Right cardiac atrium (tissue), 5 donors: ENCODE results near the gene NOTCH3. TPM values are rescaled to one million over a fixed set of nuclear protein-coding genes. Genes with fewer than 3 reads are reported as not detected.

Source experiments
- ATAC-seq, 2 donors: fragments of 200-7000 bp; cut with Tn5 transposase; one replicate each; pipeline versions ENCODE4 v1.8.0 to v1.9.1; 2020; ENCODE audit warnings: moderate library complexity in 2 of 2, mild to moderate bottlenecking in 1 of 2
- DNase-seq, 3 donors: peaks; one replicate each; pipeline ENCODE4 v3.0.0-alpha.2; 2020
- H3K27ac ChIP-seq: one replicate; pipeline ENCODE4 v1.5.1; 2013; ENCODE audit warnings: mild to moderate bottlenecking, low read length, control low read depth, moderate library complexity
- H3K27me3 ChIP-seq: one replicate; pipeline ENCODE4 v1.6.1; 2013; ENCODE audit not compliant: control insufficient read depth, insufficient read depth
- H3K4me1 ChIP-seq: one replicate; pipeline ENCODE4 v1.6.1; 2013; ENCODE audit warnings: low read length; ENCODE audit not compliant: control insufficient read depth, insufficient read depth
- H3K4me3 ChIP-seq: one replicate; pipeline ENCODE4 v1.5.1; 2013; ENCODE audit warnings: low read length, control low read depth
- H3K9me3 ChIP-seq: one replicate; pipeline ENCODE4 v1.6.1; 2013; ENCODE audit warnings: low read length; ENCODE audit not compliant: control insufficient read depth
- WGBS: extraction: QIAGEN DNeasy Blood & Tissue Kit; methylation state at CpG from one replicate; pipeline ENCODE4 v1.1.7; 2013; 5-methylcytosine and 5-hydroxymethylcytosine counted together
- intact Hi-C, 4 donors: fragments of 100-400 bp; cut with DNase I; formaldehyde crosslinking; loops; one replicate each; pipeline versions ENCODE4 v1.11.0 to v1.14.0; 2022 to 2023
- microRNA-seq, 2 donors: library from miRNA; unstranded; fragments of <30 nt; microRNA quantifications; one replicate each; pipeline ENCODE4 v1.2.0, GENCODE V29; 2020 to 2021
- polyA plus RNA-seq: library from polyadenylated mRNA; stranded (reverse); fragments of 200-250 nt; gene quantifications from one replicate; pipeline ENCODE4 v1.2.3, GENCODE V29; 2013
- total RNA-seq, 4 donors: library from RNA; stranded (reverse); fragmentation: NEBNext Ultra II Directional; extraction: Animal tissue kit (Norgen Biotek cat#: 25700); gene quantifications; one replicate each; pipeline ENCODE4 v1.2.1, GENCODE V29; 2021
- donor health status: healthy with polysubstance abuse.
- donor health status: DM: no; HTN: yes; CAD: no.
- donor health status: DM: no; HTN: no; CAD: no.
- donor health status: DM: no; HTN: yes; CAD: no; lungs with severe emphysema.
- donor health status: DM: yes; HTN: yes; CAD: no.

NOTCH3 gene
- total and polyA plus RNA-seq, 5 donors = 10.9 to 22.1 (median 15.1) TPM

DNA sequence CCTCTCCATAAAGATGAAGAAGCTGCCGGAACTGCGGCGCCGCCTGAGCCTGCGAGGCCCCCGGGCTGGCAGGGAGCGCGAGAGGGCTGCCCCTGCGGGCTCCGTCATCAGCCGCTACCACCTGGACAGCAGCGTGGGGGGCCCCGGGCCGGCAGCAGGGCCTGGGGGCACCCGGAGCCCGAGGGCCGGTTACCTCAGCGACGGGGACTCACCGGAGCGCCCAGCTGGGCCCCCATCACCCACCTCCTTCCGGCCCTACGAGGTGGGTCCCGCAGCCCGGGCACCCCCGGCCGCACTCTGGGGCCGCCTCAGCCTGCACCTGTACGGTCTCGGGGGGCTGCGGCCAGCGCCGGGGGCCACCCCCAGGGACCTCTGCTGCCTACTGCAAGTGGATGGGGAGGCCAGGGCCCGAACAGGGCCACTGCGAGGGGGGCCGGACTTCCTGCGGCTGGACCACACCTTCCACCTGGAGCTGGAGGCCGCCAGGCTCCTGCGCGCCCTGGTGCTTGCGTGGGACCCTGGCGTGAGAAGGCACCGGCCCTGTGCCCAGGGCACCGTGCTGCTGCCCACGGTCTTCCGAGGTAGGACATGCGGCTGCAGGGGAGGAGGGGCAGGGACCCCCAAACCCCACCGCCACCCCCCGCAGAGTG lies 90.9 kb downstream of the NOTCH3 start:
- peak in 1 of 3 donors; percentile 62 for DNase-seq
- 91% methylated on average over 49 of the region's 49 CpGs for WGBS
- Histone ChIP-seq H3K27ac (no peak overlapping the region), H3K4me1 (no peaks in the 10 kb centered on the region), H3K27me3 (no peaks in the 10 kb centered on the region), H3K4me3 (no peak overlapping the region), H3K9me3 (no peaks in the 10 kb centered on the region)
- no peak for ATAC-seq
- intact Hi-C loops = no loop called here

Small RNAs within 50 kb of the gene (microRNA-seq; reads per million reads assigned to microRNA genes)
- gene MIR6795 = 0 reads per million in 2 donors

Other genes with a start within 250 kb of the NOTCH3 start
- not detected for gene SLC1A6, start 221.1 kb downstream of the NOTCH3 start, total RNA-seq
- not detected for gene SLC1A6, start 221.1 kb downstream of the NOTCH3 start, polyA plus RNA-seq
- not detected for gene CASP14, start 151.5 kb downstream of the NOTCH3 start, total RNA-seq
- not detected for gene CASP14, start 151.5 kb downstream of the NOTCH3 start, polyA plus RNA-seq
- not detected for gene OR1I1, start 118.8 kb downstream of the NOTCH3 start, total RNA-seq
- gene OR1I1, start 118.8 kb downstream of the NOTCH3 start, polyA plus RNA-seq = not detected
- 10 to 100 TPM; 15.2 to 20.9 (median 16.5) TPM for gene SYDE1, start 93.6 kb downstream of the NOTCH3 start, total RNA-seq
- 11.3 TPM for gene SYDE1, start 93.6 kb downstream of the NOTCH3 start, polyA plus RNA-seq
- under 1 TPM in 2 of 4 donors, not detected in 2; 0.11 to 0.17 TPM for gene EPHX3, start 31.5 kb upstream of the NOTCH3 start, total RNA-seq
- 0.09 TPM for gene EPHX3, start 31.5 kb upstream of the NOTCH3 start, polyA plus RNA-seq
- 10 to 100 TPM; 51.1 to 62.8 (median 59.2) TPM for gene BRD4, start 131.5 kb upstream of the NOTCH3 start, total RNA-seq
- 29.6 TPM for gene BRD4, start 131.5 kb upstream of the NOTCH3 start, polyA plus RNA-seq
- 10 to 100 TPM; 17.1 to 24.9 (median 21.4) TPM for gene AKAP8, start 178.8 kb upstream of the NOTCH3 start, total RNA-seq
- 9.3 TPM for gene AKAP8, start 178.8 kb upstream of the NOTCH3 start, polyA plus RNA-seq
- 100 to 1,000 TPM in 1 of 4 donors, 10 to 100 TPM in 3; 64.4 to 106 (median 86.1) TPM for gene AKAP8L, start 218.0 kb upstream of the NOTCH3 start, total RNA-seq
- 66.5 TPM for gene AKAP8L, start 218.0 kb upstream of the NOTCH3 start, polyA plus RNA-seq
- 10 to 100 TPM; 28.9 to 36.5 (median 33.3) TPM for gene WIZ, start 249.0 kb upstream of the NOTCH3 start, total RNA-seq
- gene WIZ, start 249.0 kb upstream of the NOTCH3 start, polyA plus RNA-seq = 28.0 TPM